HG03520 (cell line): ENCODE data around the gene ASTN2.

Experiments
- ATAC-seq: cut with Tn5 transposase; IDR thresholded peaks from one replicate; pipeline ENCODE4 v1.9.1; 2021; ENCODE audit warnings: mild to moderate bottlenecking, moderate library complexity; ENCODE audit not compliant: unreplicated experiment

ASTN2 gene

GRCh38 chr9:116605060-116605459 lies 809.8 kb downstream of the ASTN2 start:
- ATAC-seq, result no peak

DNA sequence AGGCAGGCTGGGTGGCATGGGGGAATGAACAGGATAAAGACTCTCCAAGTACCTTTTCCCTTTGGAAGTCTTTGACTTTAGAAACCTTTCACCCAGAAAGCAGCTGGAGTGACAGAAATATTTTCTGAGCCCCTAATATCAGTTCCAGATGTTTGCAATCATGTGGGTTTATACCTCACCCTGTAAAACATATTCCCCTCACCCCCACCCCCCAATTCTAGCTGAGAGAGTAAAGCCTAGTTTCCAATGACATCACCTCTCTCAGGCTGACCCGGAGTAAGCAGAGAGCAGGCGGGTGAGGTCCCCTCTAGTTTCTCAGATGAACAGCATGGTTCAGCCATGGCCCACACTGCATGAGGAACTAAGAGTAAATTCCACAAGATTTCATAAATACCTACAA lies 810.6 kb downstream of the ASTN2 start:
- ATAC-seq, result no peak

DNA sequence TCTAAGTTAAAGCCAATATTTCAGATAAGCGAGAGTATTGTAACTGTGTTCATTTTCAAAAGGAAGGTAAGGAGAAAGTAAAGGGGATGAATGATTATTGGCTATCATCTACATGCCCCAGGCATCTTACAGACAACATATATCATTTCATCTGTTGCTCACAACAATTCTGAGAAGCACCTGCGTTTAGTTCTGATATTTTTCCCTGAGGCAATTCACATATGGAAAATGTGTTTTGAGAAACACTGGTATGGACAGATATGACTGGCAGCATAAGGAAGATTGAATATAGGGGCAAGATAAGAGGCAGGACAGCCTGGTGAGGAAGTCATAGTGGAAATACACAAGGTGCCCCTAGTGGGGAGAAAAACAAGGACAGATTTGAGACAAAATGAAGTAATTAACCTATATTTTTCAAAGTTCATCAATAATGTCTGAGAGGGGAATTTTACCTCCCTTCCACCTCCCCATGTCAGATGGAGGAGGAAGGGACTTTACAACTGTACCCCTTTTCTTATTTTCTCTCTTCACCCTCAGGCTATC lies 815.4 kb downstream of the ASTN2 start:
- no peak for ATAC-seq

GRCh38 chr9:116596646-116597045 lies 818.2 kb downstream of the ASTN2 start:
- no peak for ATAC-seq

DNA sequence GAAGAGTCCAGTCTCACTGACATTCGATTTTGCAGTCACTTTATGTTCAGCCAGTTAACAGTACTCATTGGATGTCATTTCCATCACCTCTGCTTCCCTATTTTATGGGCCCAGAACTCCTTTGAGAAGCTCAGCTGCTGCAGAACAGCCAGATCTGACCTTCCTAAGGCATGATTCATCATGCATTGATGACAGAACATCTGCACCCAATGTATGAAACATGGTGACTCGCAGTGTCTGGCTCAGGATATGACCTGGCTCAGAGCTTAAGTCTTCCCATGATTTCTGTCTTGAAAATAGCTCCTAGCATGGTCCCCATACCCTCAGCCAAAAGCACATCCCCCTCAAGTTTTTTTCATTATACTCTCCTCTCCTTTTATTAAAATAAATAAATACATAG lies 820.3 kb downstream of the ASTN2 start:
- ATAC-seq, result no peak

DNA sequence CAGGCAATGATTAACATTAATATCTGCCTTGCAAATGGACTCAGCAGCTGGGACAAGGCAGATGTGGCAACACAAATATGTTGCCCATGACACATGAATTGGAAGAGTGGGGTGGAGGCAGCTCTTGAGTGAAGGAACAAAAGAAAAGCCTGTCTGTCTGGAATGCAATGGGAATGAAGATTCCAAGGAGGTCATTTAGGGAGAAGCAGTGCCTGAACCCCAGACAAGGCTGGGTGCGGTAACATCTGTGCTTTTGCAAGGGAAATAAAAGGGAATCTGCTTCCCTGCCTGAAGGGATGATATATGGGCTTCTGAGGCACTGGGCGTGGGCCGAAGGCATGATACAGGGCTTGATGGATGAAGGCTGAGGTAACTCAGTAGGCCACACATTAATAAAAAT lies 821.9 kb downstream of the ASTN2 start:
- no peak for ATAC-seq

GRCh38 chr9:116589392-116590354 lies 825.2 kb downstream of the ASTN2 start:
- ATAC-seq, result peak; percentile 71

- no peak for ATAC-seq
These were observed 826.9 kb downstream of the ASTN2 start for GRCh38 chr9:116587919-116588318.

- no peak for ATAC-seq
These were observed 829.0 kb downstream of the ASTN2 start for GRCh38 chr9:116585896-116586295.

DNA sequence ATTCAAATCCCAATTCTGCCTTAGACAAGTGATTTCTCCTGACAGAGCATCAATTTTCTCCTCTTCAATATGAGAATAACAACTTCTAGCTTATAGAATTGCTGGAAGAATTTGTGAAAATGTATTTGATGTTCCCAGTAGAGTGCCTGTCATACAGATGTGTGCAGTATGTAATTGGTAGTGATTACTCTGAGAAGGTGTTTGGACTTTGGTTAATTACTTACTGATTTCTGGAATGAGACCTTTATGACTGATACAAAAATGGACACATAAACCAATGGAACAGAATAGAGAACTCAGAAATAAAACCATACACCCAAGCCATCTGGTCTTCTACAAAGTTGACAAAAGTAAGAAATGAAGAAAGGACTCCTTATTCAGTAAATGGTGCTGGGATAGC lies 829.7 kb downstream of the ASTN2 start:
- ATAC-seq, result no peak

DNA sequence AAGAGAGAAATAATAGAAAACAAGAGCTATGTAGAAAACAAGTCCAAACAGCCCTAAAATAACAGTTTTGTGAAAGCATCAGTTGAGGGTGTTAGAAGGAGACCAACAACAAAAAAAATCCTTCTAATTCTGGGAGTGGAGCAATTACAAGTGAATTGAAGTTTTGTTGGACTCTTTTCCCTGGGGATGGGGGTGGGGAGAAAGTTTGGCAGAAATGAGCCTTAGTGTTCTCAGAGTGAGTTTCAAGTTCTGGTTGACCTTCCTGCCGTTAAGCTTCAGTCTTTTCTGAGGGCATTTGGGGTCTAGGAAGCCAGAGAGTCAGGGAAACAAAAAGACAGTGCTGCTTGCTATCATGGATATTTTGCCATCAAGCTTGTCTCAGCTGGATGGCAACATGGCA lies 834.0 kb downstream of the ASTN2 start:
- no peak for ATAC-seq

DNA sequence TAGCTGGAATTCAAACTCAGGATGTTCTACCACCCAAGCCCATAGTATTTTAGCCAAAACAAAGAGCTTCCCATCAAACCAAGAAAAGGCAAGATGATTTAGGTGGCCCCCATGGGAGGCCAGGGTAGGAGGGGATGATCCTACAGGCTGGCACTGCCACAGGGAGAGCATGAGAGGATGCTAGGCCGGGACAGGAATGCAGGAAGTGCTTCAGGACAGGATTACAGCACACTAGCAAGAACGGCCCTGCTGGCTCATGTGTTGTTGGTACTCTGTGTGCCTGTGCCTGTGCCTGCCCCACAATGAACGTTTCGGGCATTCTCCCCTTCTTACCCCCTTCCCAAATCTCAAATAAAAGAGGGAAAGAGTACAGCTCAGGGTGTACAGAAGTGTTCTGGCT lies 838.5 kb downstream of the ASTN2 start:
- no peak for ATAC-seq

DNA sequence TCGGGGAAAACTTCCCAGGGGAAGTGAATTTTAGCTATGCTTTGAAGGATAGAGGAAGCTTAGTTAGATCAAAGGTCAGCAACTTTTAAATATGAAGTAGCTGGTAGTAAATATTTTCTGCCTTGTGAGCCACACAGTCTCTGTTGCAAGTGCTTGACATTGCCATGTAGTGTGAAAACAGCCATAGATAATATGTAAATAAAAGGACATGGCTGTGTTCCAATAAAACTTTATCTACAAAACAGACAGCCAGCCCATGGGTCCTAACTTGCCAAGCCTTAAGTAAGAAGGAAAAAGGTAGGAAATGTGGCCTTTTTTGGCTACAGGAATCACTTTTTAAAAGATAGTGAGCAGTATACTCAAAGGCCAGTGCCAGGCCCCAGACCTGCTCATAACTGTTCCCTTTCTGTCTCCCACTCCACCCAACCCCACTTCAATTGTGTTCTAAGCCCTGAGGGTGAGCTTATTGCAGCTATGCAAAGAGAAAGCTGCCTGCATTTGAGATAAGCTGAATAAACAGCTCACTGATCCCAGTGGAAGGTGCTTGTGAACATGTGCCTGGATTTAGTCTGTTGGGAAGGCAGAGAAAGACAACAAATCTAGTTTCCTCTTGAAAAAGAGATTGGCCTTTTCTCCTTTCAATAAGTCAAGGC lies 840.7 kb downstream of the ASTN2 start:
- ATAC-seq, result no peak

DNA sequence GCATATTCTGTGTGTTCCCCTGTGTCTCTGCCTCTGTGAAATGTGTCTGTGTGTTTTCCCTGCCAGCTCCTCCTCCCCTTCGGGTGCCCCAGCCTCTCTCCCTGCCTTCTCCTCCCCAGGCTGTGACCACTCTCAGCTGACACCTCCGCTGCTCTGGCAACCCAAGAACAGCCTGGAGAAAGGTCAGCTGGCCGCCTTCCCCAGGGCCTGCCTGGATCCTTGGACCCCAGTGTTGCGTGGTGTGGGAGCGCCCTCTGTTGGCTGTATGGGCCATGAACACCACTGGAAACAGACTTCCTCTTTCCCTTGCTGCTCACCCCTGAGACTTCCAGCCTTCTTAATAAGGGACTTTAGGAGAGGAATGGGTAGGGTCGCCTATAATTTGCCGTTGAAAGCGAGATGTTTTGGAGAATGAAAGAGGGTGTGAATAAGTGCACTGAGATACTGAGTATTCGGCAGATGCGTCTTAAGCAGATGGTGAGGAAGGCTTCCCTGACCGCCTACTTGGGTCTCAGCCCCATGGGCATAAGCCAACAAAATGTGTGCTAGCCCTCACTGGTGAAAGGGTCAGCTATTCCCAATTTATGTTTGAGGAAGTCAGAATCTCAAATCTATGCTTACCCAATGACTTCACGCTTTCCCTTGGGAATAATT lies 842.6 kb downstream of the ASTN2 start:
- peak; percentile 88 for ATAC-seq

GRCh38 chr9:116569111-116569510 lies 845.7 kb downstream of the ASTN2 start:
- no peak for ATAC-seq

DNA sequence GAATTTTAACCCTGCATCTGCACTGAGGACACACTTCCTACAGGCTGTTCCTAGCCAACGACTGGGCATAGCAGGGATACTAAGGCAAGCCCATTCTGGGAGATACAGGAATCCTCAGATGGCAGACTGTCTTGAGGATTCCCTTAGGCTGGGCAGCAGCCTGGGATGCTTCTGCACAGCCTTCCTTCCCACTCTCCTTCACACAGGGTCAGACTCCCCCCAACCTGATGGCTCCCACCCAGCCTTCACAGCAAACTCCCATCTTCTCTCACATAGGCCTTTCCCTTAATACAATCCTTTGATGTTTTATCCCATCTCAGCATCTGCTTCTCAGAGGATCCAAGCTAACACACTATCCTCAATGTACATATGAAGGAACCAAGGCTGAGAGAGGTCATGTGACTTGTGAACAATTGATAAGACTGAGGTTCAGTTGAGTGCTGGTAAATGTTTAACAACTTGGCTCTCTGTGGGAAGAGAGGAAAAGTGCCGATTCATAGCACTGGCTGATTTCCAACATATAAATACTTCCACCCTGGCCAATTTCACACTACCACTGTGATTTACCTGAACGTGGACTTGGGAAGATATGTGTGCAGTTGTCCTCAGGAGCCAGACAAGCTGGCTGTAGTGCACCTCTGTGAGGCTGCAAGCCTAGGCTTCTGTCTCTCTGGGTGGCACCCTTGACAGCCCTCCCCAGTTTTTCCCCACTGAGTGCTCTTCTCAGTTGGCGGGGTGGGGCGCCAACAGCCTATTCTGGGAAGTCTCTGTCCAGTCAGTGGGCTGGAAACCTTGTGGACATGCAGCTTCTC lies 848.0 kb downstream of the ASTN2 start:
- no peak for ATAC-seq

DNA sequence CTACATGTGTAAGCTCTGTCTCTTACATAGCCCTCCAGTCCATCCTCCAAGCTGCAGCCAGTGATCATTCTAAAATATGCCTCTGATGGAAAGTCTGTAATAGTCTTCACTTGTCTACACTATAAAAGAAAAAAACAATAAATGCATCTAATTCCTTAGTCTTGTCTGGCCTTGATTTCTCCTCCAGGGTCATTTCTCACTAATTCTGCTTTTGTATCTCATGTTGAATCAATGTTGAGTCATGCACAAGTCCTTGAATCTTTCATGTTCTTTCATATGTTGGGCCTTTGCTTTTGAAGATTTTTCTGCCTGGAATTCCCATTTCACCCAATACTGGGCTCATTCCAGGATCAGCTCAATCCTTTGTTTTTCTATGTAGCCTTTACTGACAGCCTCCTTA lies 848.9 kb downstream of the ASTN2 start:
- ATAC-seq, result no peak

DNA sequence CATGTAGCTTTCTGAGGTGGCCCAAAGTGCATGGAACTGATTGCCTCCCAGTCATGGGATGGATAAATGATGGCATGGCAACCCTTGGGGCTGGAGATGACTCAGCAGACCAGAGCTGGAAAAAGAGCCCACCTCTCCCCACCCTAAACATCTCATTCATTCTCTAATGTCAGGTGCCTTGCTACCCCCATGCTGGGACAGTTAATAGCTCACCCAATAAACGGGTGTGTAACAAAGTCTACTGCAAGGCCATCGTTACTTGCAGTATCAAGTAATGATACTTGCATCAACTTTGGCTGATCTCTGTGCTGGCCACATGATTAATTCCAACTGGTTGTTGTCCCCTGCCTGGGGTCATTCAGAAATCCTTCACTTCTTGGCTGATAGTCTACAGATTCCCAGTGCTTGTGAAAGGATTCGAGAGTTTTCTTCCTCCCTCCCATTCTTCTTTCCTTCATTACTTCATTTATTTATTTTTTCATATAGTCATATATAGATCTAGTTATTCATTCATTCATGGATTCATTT lies 850.5 kb downstream of the ASTN2 start:
- no peak for ATAC-seq

DNA sequence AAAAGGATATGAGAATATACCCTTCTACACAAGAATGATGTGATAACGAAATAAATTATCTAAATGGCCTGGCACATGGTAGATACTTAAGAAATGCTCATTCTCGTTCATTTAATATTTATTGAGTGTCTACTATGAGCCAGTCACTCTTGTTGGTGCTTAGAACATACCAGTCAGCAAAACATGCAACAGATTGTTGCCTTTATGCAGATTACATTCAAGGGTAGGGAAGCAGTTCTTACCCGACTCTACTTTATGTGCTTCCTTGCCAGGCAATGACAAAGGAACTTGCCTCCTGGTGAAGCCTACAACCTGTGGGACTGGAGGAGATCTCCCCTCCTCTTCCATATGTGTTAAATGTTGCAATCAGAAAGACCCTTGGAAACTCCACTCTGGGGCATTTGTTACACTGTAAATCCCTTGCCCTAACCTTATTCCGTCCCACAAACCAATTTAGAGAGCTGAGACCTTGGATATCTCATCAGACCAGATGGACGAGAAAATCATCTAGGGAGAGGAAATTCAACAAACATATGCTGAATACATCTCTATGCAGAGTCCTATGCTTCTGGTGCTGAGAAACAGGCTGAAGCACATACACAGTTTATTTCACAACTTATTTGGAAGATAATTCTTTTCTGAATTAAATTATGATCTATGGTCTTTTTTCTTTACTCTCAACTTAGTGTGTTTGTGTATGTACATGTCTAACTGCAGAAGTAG lies 855.9 kb downstream of the ASTN2 start:
- no peak for ATAC-seq

DNA sequence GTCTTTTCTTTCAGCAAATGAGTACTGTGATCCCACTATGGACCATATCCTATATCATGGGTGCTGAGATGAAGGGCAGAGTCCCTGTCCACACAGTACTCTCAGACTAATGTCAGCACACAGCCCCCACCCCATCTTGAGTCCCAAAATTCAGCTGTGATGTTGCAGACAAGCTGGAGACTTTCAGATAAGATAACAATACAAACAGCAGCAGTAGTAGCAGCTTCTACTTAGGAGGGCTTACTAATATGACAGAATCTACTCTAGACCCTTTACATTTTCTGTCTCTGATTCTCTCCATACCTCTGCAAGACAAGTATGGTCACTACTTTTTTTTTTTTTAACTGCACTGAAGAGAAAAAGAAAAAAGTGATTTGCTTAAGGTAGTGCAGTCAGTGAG lies 856.8 kb downstream of the ASTN2 start:
- ATAC-seq, result no peak
